HG03064 (cell line): Measurements from ENCODE around the gene CACNA1A.
"Not testable (repeated sequence)": the region's sequence is repeated elsewhere in the genome, so short reads cannot be mapped to it uniquely, and the experiment has no call there.

Source experiments
- ATAC-seq: cut with Tn5 transposase; IDR thresholded peaks from one replicate; pipeline ENCODE4 v1.9.1; 2021; ENCODE audit warnings: low read depth; ENCODE audit not compliant: unreplicated experiment

The CACNA1A gene

GRCh38 chr19:13284929-13285928 is 221.1 kb downstream of the CACNA1A start:
- no peak for ATAC-seq

GRCh38 chr19:13283871-13284270 is 222.4 kb downstream of the CACNA1A start:
- ATAC-seq = no peak

GRCh38 chr19:13282486-13283065 is 223.7 kb downstream of the CACNA1A start:
- no peak for ATAC-seq

GRCh38 chr19:13281567-13282291 is 224.6 kb downstream of the CACNA1A start:
- ATAC-seq = no peak

DNA sequence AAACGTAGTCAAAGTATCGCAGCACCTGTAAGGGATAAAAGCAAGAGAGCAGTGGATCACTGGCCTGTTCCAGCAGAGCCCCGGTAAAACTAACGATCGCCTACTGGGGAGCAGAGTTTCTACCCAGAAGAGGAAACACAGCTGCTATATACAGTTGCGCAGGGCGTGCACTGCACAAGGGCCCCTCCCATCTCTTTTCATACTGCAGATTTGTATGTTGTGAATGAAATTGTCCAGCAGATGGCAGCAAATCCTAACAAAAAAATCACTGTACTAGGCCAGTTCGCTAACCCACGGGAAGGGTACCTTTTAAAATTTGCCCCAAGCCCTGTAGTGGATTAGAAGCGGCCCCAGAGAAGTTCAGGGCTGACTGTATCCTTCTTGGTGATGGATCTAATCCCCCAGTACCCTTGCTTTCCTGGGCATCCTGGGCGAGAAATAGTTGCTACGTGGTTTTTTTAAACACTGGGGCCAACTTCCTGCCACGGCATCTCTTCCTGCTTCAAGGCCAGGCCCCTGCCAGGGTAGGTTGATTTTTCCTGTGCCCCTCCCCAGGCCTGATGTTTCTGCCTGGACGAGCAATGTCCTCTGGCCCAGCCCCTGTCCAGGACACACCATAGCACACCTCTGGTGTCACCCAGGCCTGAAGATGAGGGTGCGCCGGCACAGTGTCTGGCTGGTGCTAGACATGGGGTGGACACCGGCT is 229.0 kb downstream of the CACNA1A start:
- no peak for ATAC-seq

GRCh38 chr19:13275016-13275722 is 231.1 kb downstream of the CACNA1A start:
- no peak for ATAC-seq

DNA sequence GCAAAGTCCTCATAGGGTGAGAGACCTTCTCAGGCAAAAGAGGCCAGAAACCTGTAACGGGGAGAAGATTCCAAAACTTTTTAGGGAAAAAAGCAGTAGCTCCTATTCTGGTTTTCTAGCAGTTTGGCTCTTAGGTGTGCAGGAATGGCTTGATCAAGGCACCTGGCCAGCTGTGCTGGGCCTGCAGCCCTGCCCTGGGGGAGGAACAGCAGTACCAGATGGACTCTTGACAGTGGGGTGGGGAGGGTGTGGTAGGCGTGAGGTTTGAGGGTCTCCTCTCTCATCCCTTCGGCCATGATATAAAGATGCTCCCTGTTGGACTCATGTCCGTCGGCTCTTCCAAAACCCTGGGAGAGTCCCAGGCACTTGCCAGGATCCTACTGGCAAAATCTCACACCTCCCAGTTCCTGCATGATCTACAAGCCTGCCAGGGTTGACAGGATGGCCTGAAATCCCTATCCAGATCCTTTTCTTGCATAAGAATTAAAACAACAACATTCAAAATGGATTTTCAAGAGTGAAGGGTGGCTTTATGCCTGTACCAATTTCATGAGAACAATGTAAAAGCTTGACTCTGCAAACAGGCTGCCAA is 235.7 kb downstream of the CACNA1A start:
- no peak for ATAC-seq

DNA sequence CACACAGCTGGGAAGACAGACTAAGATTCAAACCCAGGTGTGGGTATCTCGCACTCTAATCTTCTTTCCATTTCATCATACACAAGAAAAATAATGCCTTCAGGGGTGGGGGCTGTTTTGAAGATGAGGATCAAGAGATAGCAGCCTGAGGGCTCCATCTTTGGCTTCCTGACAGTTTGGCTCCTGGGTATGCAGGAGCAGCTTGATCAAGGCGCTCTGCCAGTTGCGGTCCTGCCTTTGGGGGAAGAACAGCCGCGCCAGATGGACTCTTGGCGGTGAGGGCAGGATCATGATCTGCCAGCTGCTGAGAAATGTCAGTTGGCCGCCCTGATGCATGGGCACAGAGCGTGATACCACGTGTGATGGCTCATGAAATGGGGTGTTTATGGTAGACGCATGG is 236.9 kb downstream of the CACNA1A start:
- no peak for ATAC-seq

GRCh38 chr19:13267889-13268288 is 238.4 kb downstream of the CACNA1A start:
- ATAC-seq = no peak

GRCh38 chr19:13267131-13267530 is 239.1 kb downstream of the CACNA1A start:
- ATAC-seq = no peak

DNA sequence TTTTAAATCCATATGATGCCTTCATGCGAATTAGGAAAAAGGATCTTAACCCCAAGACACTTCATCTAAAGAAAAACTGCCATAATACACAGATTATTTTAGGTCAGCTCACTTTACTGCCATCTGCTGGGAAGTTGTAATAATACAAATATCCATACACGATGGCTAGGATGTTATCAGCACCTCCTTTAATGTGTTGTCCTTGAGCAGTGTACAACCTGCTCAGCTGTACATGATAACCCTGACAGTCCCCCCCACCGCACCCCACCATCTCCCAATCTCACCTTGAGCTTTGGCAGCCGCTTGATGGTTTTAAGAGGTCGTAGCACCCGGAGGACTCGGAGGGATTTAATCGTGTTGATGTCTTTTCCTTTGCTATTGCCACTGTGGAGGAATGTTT is 243.8 kb downstream of the CACNA1A start:
- no peak for ATAC-seq

DNA sequence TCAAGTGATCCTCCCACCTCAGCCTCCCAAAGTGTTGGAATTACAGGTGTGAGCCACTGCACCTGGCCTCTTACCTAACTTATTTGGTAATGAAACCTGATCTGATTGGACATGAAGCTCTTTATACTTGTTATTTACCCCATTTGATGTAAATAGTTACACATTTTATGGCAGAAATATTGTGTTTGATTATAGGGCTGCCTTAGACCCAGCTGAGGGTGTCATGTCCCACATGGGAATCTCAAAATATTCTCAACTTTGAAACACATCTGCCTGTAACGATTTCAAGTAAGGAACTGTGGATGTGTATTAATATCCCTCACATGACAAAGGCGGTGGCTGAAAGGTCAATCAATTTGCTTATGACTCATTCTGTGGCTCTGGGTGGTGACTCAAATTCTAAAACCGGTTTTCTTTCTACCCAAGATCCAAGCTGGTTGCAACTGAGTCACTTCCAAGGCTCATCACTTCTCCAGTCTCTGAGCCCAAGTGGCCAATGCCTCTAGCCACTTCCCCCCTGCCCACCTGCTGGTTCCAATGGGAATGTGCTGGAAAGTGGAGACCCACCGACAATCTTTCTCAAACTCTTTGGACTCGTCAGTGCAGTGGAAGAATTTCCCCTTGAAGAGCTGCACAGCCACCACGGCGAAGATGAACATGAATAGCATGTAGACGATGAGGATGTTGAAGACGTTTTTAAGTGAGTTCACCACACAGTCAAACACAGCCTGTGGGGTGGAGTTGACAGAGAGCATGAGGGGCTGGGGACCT is 245.2 kb downstream of the CACNA1A start:
- ATAC-seq = peak; percentile 68

GRCh38 chr19:13256918-13257317 is 249.4 kb downstream of the CACNA1A start:
- no peak for ATAC-seq

DNA sequence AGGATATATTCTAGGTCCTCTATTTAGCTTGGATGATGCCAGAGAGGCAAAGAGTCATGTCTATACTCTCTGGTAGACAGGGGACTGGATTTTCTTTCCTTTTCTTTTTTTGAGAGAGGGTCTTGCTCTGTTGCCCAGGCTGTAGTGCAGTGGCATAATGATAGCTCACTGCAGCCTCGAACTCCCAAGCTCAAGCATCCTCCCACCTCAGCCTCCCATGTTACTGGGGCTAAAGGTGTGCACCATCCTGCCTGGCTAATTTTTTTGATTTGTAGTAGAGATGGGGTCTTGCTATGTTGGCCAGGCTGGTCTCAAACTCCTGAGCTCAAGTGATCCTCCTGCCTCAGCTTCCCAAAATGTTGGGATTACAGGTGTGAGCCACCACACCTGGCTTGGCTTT is 249.9 kb downstream of the CACNA1A start:
- not testable (repeated sequence) for ATAC-seq

- ATAC-seq = no peak
Observed at GRCh38 chr19:13255719-13256059, 250.6 kb downstream of the CACNA1A start.

- no peak for ATAC-seq
Observed at GRCh38 chr19:13255041-13255718, 251.1 kb downstream of the CACNA1A start.

DNA sequence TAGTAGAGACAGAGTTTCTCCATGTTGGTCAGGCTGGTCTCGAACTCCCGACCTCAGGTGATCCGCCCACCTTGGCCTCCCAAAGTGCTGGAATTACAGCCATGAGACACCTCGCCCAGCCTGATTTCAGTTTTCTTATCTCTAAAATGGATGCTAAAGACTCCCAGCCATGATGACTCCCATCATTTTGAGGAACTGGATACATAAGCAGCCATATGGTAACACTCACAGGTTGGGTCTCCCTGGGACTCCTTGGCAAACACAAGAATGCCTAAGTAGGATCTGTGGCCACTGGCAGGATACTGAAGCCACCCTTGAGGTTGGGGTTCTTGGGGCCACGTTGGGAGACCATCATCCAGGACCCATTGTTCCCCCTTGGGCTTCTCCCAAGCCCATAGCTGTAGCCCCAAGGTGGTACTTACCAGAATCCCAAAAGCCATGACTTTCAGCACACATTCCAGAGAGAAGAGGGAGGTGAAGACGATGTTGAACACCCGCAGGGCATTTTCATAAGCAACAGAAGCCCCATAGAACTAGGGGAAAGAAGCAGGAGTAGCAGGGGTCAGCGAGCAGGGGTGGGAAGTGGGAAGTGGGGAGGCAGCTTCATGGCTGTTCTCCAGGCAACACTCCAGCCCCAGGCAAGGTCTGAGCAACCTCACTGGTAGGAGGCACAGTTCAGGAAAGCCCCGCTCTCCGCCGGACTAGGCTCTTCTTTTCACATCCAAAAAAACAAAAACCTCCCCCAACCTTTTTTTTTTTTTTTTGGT is 253.5 kb downstream of the CACNA1A start:
- ATAC-seq = no peak

- ATAC-seq = no peak
Observed at GRCh38 chr19:13244920-13245319, 261.4 kb downstream of the CACNA1A start.
